Mucosa of rectum (tissue), 2 donors: Measurements from ENCODE around the gene NGF.
"Not testable (repeated sequence)": the region's sequence is repeated elsewhere in the genome, so short reads cannot be mapped to it uniquely, and the experiment has no call there.

Source experiments
- H3K27ac ChIP-seq, 2 donors: one replicate each; pipeline ENCODE4 v1.7.0; 2013; ENCODE audit warnings: inconsistent platforms in 2 of 2, low read depth in 2 of 2, low read length in 2 of 2
- H3K27me3 ChIP-seq, 2 donors: one replicate each; pipeline ENCODE4 v1.7.0; 2013; ENCODE audit warnings: low read length in 2 of 2; ENCODE audit not compliant: control insufficient read depth in 2 of 2, insufficient read depth in 2 of 2
- H3K36me3 ChIP-seq, 2 donors: one replicate each; pipeline ENCODE4 v1.7.0; 2013; ENCODE audit warnings: low read length in 2 of 2; ENCODE audit not compliant: control insufficient read depth in 2 of 2, insufficient read depth in 2 of 2
- H3K4me1 ChIP-seq, 2 donors: one replicate each; pipeline ENCODE4 v1.7.0; 2013; ENCODE audit warnings: low read length in 2 of 2, mild to moderate bottlenecking in 1 of 2; ENCODE audit not compliant: control insufficient read depth in 2 of 2, insufficient read depth in 2 of 2
- H3K4me3 ChIP-seq, 2 donors: one replicate each; pipeline ENCODE4 v1.7.0; 2013; ENCODE audit warnings: low read length in 2 of 2
- H3K9ac ChIP-seq, 2 donors: one replicate each; pipeline ENCODE4 v1.7.0; 2013; ENCODE audit warnings: low read length in 2 of 2, low read depth in 1 of 2, mild to moderate bottlenecking in 1 of 2
- H3K9me3 ChIP-seq, 2 donors: one replicate each; pipeline ENCODE4 v1.7.0; 2013; ENCODE audit warnings: low read length in 2 of 2; ENCODE audit not compliant: control insufficient read depth in 2 of 2
- donor health status: healthy.
- donor health status: Normal muscosa, but diverticular disease.

The NGF gene

GRCh38 chr1:115360505-115361129 is 22.6 kb upstream of the NGF start:
- H3K27ac ChIP-seq, H3K4me1 ChIP-seq, H3K9ac ChIP-seq, H3K4me3 ChIP-seq, H3K9me3 ChIP-seq, H3K36me3 ChIP-seq, H3K27me3 ChIP-seq: not testable (repeated sequence)

GRCh38 chr1:115359787-115360452 is 21.9 kb upstream of the NGF start:
- not testable (repeated sequence) for H3K27ac ChIP-seq, H3K9ac ChIP-seq, H3K9me3 ChIP-seq, H3K36me3 ChIP-seq, H3K4me3 ChIP-seq, H3K27me3 ChIP-seq, H3K4me1 ChIP-seq

- no peak overlapping the region for H3K9ac ChIP-seq
- no peaks in the 10 kb centered on the region for H3K27me3 ChIP-seq
- no peak overlapping the region for H3K4me3 ChIP-seq
- no peaks in the 10 kb centered on the region for H3K36me3 ChIP-seq
- H3K4me1 ChIP-seq = no peaks in the 10 kb centered on the region
- H3K9me3 ChIP-seq = no peaks in the 10 kb centered on the region
- no peak overlapping the region for H3K27ac ChIP-seq
These were observed 18.3 kb upstream of the NGF start for GRCh38 chr1:115356356-115356755.

- no peaks in the 10 kb centered on the region for H3K27me3 ChIP-seq
- no peak overlapping the region for H3K9ac ChIP-seq
- no peaks in the 10 kb centered on the region for H3K4me1 ChIP-seq
- no peak overlapping the region for H3K27ac ChIP-seq
- H3K9me3 ChIP-seq = no peaks in the 10 kb centered on the region
- H3K4me3 ChIP-seq = no peak overlapping the region
- no peaks in the 10 kb centered on the region for H3K36me3 ChIP-seq
These were observed 17.0 kb upstream of the NGF start for GRCh38 chr1:115355069-115355468.

- H3K36me3 ChIP-seq = no peaks in the 10 kb centered on the region
- H3K4me1 ChIP-seq = no peaks in the 10 kb centered on the region
- no peaks in the 10 kb centered on the region for H3K9me3 ChIP-seq
- H3K9ac ChIP-seq = no peak overlapping the region
- H3K27me3 ChIP-seq = no peaks in the 10 kb centered on the region
- no peak overlapping the region for H3K4me3 ChIP-seq
- no peak overlapping the region for H3K27ac ChIP-seq
These were observed 13.1 kb upstream of the NGF start for GRCh38 chr1:115351143-115351542.

GRCh38 chr1:115348636-115349035 is 10.6 kb upstream of the NGF start:
- H3K4me1 ChIP-seq = no peaks in the 10 kb centered on the region
- H3K27ac ChIP-seq = no peak overlapping the region
- H3K27me3 ChIP-seq = no peaks in the 10 kb centered on the region
- H3K9ac ChIP-seq = no peak overlapping the region
- H3K9me3 ChIP-seq = no peaks in the 10 kb centered on the region
- no peak overlapping the region for H3K4me3 ChIP-seq
- no peaks in the 10 kb centered on the region for H3K36me3 ChIP-seq

GRCh38 chr1:115347282-115347681 is 9.2 kb upstream of the NGF start:
- Histone ChIP-seq H3K9me3 (no peaks in the 10 kb centered on the region), H3K27me3 (no peaks in the 10 kb centered on the region), H3K27ac (no peak overlapping the region), H3K4me3 (no peak overlapping the region), H3K4me1 (no peaks in the 10 kb centered on the region), H3K9ac (no peak overlapping the region), H3K36me3 (no peaks in the 10 kb centered on the region)

- Histone ChIP-seq H3K36me3 (no peaks in the 10 kb centered on the region), H3K9me3 (no peaks in the 10 kb centered on the region), H3K27ac (no peak overlapping the region), H3K27me3 (peaks cover 0 to 6% of the 10 kb centered on the region in 2 donors), H3K9ac (no peak overlapping the region), H3K4me1 (no peaks in the 10 kb centered on the region), H3K4me3 (no peak overlapping the region)
These were observed 5.2 kb upstream of the NGF start for GRCh38 chr1:115343200-115343737.

- Histone ChIP-seq H3K36me3 (no peaks in the 10 kb centered on the region), H3K4me1 (peaks cover 0 to 3% of the 10 kb centered on the region in 2 donors), H3K9me3 (no peaks in the 10 kb centered on the region), H3K27me3 (peaks cover 5 to 8% of the 10 kb centered on the region in 2 donors), H3K9ac (no peak overlapping the region), H3K27ac (no peak overlapping the region), H3K4me3 (no peak overlapping the region)
These were observed 3.9 kb upstream of the NGF start for GRCh38 chr1:115341948-115342347.

- peaks cover 5 to 10% of the 10 kb centered on the region in 2 donors for H3K27me3 ChIP-seq
- H3K27ac ChIP-seq = no peak overlapping the region
- H3K9me3 ChIP-seq = no peaks in the 10 kb centered on the region
- H3K4me1 ChIP-seq = peaks cover 0 to 3% of the 10 kb centered on the region in 2 donors
- no peaks in the 10 kb centered on the region for H3K36me3 ChIP-seq
- H3K9ac ChIP-seq = no peak overlapping the region
- H3K4me3 ChIP-seq = no peak overlapping the region
These were observed 2.8 kb upstream of the NGF start for GRCh38 chr1:115340879-115341278.
